Activated CD4-positive, alpha-beta T cell treated with anti-CD3 and anti-CD28 coated beads, Interleukin-2, Interleukin-6, amounts not matched to agents 100 ng/mL and 50 ng/mL, durations not matched to agents 16 hours and 8 hours (primary cell): ENCODE results near the gene COBL.
"Not testable (repeated sequence)": the region's sequence is repeated elsewhere in the genome, so short reads cannot be mapped to it uniquely, and the experiment has no call there.

Experiments
- DNase-seq: peaks from one replicate; pipeline ENCODE4 v3.0.0-alpha.2; 2020

The COBL gene

DNA sequence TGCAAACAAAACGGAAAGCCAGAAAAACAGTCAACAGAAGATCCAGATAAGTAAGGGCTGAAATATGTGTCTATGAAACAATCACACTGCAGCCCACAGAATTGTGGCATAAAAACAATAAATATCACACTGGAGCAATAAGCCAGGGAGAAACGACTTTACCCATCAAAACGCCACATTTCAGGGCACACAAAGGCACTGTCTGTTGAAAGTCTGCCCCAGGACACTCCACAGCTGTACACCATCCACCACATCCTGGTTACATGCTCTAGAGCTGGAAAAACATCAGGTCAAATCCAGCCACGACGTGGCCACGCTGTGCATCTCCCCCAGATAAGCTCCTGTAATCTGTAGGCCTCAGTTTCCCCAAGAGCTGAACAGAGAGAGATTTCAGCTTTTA, 88.7 kb downstream of the COBL start:
- DNase-seq = no peak

DNA sequence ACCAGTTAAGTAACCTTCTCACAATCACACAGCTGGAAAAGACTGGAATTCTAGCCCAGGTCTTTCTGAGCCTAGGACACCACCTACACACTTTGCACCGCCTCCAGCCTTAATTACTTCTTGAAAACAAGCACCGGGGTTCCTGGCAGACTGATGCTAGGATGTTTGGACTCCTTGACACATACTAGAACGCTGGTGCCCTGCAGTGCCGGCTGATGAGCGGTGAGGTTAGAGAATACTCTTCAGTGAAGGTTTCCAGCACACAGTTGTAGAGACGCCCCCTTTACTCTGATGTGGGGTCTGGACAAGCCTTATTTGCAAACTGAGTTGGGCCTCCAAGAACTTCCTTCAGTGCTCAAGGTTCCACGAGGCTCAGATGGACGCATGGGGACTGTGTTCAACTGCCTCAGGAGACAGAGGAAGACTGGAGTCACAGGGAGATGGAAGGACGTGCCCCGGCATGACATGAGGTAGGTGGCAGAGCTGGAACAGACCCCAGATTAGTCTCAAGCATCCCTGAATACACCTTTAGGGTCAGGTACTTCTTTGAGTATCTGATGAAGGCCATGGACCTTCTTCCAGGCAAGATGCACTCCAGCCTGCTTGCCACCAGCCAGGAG, 89.6 kb downstream of the COBL start:
- DNase-seq = no peak

DNA sequence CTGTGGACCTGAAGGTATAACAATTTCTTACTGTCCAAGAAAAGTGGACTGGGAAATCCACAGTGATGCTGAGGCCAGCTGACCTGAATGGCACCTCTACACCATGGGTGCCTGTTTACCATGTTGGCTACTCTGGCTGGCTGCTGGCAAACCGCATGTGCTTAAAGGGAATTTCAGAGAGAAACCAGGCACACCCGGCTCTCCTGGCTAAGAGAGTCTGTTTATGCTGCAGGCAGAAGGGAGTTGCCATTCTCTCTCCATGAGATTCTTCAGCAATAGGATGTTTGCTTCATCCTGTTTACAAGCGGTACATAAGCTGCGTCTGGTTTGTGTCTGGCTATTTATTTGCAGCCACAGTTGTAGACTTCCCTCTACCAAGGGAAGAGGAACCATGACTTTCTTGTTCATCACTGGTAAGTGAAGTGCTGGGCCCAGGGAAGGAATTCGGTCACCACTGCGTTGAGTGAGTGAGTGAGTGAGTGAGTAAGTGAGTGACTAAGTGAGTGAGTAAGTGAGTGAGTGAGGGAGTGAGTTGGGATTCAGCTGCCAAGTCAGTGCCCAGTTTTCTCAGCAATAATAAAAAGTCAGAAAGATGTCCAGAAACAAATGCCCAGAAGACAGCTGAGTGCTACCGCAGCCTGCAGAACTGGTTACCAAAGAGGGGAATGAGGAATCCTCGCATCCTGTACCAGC, 90.4 kb downstream of the COBL start:
- no peak for DNase-seq

DNA sequence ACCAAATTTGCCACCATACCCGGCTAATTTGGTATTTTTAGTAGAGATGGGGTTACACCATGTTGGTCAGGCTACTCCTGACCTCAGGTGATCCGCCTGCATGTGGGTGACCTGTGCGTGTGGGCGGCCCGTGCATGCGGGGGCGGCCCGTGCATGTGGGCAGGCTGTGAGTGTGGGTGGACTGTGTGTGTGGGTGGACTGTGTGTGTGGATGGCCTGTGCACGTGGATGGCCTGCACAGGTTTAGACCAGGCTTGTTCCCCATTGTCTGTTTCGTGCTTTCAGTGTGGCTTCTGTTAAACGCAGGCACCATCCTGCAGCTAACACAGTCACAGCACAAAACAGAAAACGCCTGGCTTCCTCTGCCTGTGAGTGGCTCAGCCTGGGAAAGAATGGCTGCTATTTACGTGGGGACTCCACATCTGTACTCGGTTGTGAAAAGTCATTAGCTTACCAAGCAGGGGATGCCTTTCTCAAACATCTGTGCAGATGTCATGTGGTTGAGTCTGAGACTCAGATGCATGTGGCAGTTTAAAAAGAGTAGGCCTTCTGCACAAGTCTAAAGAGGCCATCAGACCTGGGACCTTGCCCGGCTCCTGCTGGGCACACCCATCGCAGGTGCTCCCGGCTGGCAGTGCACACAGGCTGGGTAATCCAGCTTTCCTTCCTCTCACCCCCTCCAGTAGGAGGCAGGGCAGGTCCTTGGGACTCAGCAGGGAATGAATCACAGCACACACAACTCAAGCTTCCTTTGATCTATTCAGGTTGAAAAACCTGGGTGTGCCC, 91.6 kb downstream of the COBL start:
- no peak for DNase-seq

DNA sequence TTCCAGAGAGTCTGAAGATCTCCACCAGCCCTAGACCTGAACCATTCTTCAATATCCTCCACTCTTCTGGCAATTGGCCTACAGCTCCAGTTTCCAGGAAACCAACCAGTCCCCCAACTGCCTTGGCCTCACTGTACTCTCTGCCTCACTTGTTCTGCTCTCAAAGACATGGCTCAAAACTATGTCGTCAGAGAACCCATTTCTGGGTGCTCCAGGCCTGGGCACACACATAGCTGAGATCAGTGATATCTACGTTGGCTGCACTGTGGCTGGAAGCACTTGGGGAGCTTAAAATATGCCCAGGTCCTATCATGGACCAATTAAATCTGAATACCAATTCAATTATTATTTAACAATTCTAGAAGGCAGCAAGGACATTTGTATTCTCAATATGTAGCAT, 93.1 kb downstream of the COBL start:
- no peak for DNase-seq

DNA sequence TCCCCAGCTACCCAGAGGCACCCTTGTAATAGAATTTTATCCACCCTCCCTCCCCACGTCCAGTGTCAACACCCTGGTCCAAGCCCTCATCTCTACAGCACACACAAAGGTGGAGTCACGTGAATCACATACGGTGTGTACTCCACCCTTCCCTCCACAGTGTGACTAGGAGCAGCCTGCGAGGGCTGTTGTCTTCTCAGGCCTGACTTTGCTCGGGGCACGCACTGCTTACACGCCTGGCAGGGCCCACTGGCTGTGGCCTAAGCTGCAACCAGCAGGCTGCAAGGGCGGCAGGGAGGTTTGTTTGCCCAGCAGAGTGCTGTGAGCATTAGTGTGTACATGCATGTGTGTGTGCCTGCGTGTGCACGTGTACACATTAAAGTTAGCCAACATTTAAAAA, 93.7 kb downstream of the COBL start:
- DNase-seq = no peak

DNA sequence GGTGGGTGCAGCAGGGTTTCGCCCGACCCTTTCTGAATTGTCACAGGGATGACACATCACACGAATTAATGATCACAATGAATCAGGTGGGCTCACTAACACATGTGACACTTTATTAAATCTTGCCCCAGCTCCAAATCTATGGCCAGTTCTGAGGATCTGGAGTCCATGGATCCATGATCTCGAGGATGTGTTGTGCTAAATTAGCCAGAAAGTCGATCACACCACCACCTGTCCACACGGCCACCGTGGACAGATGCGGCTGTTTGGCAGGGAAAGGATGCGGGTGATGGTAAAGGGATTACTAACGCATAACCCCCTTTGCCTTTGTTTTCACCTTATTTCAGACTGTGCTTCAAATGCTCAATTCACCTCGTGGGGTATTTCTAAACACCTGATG, 96.4 kb downstream of the COBL start:
- no peak for DNase-seq

DNA sequence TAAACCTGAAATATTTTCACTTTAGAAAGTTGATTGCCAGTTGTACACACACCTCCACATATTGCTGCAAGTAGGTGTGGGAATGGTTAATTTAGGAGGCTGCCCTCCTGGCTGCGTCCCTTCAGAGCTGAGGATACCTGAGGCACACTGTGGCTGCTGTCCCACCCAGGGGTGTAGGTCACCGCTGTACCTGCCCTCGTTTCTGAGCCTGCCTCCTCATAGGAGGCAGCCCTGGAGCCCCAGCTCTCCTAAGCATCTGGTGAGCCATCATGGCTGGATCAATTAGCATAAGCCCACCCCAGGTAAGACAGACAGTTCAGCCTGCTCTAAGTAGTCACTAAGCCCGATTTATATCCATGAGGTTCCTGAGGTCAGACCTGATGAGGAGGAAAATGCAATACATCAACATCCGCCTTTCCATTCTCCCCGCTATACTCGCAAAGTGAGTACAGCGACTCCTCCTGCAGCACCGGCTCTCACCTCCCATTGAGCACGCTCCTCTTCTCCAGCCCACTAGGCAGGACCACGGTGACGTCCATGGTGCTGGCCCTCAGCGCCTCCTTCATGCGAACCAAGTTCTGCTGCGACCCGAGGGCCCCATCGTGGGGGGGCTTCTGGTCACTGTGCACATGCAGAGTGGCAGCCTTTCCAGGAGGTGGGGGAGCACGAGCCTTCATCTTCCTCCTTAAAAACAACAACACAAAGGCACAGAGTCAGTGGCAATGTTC, 97.2 kb downstream of the COBL start:
- no peak for DNase-seq

DNA sequence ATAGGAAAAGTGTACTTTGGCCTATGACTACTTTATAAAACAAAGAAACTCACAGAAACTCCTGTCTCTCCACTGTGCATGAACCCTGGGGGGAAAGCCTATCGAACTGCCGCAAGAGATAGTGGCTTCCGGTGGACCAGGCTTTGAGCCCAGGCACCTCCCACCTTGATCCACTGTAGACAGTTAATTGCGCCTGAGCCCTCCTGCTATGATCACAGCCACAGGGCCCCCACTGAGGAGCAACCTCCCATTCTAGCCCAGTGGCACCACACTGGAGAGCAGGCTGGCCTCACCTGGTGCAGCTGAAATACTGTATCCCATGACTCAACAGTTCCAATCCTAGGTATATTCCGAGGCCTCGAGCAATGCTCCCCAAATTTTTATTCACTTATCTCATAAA, 98.8 kb downstream of the COBL start:
- no peak for DNase-seq

DNA sequence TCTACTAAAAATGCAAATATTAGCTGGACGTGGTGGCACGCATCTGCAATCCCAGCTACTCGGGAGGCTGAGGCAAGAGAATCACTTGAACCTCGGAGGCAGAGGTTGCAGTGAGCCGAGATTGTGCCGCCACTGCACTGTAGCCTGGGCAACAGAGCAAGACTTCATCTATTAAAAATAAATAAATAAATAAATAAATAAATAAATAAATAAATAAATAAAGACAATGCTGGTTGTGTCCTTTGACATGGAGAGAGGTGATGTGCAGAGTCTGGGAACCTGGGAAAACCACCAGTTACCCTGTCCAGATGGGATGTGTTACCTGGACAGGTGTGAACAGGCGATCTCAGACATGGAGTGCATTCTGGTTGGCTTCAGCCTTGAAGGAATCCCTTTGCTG, 102.5 kb downstream of the COBL start:
- no peak for DNase-seq

DNA sequence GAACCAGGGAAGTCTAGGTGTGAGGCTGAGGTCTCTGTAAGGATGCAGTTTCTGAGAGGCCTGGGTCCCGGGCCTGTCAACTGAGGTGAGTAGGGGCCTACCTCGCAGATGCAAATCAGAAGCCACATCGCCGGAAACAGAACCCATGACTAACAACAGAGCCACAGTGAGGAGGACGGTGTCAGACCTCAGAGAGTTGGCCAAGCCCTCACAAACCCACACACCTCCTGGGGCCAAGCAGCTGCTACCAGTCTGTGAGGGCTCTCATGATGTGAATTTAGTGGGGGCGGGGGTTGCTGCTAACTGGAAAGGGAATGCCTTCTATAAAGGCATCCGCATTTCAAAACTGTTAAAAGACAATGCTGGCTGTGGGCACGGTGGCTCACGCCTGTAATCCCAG, 103.0 kb downstream of the COBL start:
- DNase-seq = no peak

DNA sequence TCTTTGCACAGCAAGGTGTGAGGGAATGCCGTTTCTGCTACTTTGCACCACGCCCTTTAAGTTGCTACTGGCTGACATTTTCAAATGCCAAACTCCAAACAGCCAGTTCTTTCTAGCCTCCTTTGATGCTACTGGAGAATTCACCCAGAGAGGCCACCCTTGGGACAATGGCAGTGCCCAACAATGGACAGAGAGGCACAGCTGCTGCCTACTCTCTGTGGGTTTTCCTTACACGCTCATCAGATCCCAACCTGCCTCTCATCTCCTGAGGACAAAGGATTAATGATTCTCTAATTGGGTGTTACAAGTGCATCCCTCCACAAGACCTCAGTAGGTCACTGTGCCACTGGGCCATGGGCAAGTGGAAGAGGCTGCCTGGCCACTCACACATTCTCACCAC, 105.8 kb downstream of the COBL start:
- no peak for DNase-seq

DNA sequence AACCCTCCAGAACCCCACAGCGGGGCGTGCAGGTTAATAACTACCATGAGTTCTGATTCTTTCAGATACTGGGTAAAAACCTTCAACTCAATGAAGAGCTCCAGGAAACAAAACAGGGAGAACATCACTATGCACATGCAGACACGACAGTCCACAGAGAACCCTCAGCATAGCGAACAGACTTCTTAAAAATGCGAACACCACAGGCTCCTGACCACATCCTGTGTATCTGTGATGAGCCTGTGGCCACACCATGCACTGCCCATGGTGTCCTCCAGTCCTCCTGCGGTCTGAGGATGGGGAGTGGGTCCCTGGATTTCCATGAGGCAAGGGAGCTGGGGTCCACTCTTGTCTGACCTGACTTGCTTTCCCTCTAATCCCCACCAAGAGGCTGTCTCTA, 107.2 kb downstream of the COBL start:
- no peak for DNase-seq

DNA sequence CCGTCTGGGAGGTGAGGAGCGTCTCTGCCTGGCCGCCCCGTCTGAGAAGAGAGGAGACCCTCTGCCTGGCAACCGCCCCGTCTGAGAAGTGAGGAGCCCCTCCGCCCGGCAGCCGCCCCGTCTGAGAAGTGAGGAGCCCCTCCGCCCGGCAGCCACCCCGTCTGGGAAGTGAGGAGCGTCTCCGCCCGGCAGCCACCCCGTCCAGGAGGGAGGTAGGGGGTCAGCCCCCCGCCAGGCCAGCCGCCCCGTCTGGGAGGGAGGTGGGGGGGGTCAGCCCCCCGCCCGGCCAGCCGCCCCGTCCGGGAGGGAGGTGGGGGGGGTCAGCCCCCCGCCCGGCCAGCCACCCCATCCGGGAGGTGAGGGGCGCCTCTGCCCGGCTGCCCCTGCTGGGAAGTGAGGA, 108.5 kb downstream of the COBL start:
- DNase-seq = not testable (repeated sequence)

DNA sequence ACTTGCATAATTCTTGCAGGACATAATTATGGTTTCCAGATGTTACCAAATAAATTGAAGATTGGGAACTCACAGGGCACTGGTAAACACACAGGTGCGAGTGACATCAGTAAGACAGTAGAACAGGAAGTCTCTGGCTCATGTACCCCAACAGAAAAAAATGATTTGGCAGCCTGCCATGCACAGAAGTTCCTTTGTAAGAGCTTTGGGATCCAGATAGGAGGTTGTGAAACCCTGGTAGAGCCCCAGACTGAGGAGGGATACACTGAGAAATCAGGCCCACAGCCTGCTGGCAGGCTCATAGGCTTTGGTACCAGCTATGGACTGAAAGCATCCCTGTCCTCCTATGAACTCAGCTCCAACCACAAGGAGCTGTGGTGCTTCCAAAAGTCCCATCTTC, 118.0 kb downstream of the COBL start:
- DNase-seq = no peak

DNA sequence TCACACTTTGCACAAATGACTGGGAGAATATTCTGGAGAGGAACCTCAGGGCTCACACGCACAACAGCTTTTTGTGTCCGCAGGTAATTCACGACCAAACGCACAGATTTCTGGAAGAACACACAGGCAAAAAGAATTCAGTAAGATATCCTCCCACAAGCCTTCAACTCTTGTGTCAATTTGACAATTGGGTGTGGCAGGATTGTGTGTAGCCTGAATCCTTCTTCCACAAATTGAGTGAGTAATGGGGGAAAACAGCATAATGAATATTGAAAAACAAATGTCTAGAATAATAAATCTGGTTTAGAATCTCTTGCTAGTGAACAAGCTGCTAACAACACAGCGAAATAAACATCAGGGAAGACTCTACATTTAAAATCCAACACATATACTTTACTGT, 125.6 kb downstream of the COBL start:
- DNase-seq = no peak

DNA sequence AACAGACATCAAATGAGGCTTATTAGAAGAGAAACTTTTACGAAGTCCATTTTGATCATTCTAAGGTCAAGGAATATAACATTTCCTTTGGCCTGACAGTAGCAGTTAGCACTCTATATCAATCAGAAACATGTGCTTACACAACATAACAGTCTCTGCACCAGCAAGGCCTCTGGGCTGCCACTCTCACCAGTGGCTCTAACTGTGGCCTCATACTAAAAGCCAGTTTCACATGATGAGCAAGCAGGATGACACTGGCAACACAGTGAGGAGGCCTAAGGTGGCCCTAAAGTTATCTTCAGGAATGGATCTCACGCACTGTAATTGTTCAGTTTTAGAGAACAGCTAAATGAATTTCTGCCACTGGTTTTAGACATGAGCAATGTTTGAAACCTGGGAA, 126.8 kb downstream of the COBL start:
- DNase-seq = no peak

DNA sequence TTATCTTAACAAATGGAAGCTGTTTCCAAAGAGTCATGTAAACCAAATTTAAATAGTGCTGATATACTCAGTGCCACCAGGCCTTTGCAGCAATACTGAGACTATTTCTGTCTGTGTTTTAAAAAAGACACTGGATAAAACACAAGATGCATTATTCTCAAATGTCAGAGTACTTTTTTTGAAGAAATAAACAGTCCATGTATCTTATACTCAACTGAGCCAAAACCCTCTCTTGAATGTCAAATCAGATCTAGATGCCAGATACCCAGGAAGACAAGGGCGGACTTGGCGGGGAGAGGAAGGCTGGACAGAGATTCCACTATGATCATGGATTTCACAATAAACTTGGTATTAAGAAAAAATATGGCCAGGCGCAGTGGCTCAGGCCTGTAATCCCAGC, 127.6 kb downstream of the COBL start:
- no peak for DNase-seq

DNA sequence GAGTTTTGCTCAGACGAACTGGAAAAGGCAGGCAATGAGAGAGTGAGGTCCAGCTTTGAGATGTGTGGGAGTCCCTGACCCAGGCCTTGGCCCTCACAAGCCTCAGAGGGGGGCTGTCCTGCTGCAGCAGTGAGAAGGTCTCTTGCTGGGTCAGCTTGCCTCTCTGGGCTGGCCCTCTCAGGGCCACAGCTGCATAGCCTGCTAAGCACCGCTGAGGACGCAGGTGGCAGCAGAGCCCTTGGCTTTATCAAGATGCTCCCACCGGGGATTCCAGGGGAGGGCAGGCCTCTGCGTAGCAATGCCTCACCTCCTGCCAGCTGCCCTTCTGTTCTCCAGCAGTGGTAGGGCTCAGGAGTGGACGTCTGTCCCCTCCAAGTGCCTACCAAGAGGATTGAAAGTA, 128.7 kb downstream of the COBL start:
- DNase-seq = no peak

DNA sequence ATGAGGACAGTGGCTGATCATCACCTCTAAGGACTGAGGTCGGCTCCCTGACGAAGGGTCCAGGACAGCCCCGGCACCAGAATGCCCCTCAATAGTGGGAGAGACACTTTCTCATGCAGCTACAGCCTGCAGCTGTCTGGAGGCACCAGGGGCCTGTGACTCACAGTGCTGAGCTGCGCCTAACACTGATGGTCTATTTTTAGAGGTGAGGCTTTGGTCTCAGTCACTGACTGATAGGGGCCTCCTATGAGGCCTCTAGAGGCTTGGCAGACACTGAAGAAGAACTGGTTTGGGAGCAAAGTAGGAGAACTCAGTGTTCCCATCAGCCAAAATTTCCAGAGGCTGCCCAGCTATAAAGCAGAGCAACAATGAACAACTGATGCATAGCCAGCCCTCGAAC, 130.1 kb downstream of the COBL start:
- DNase-seq = no peak

DNA sequence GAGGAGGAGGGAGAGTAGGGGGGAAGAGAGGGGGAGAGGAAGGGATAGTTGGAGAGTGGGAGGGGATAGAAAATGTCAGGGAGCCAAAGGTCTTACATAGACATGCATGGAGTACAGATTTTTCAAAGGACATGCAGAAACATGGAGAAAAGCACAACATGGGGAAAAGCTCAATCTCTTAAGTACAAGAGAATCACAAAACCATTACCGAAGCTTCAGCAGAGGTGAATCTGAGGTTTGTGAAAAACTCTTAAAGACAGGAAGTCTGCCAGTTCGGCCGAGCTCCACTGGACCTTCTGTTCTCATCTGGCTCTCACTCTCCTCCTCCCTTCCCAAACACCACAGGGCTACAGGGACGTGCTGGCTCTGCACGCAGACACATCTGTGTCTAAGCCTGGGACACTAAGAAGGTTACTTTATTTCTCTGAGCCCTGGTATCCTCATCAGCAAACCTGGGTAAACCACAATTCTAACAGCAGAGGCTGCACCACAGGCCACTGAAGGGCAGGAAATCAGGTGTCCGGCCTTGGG, 133.9 kb downstream of the COBL start:
- DNase-seq = no peak

DNA sequence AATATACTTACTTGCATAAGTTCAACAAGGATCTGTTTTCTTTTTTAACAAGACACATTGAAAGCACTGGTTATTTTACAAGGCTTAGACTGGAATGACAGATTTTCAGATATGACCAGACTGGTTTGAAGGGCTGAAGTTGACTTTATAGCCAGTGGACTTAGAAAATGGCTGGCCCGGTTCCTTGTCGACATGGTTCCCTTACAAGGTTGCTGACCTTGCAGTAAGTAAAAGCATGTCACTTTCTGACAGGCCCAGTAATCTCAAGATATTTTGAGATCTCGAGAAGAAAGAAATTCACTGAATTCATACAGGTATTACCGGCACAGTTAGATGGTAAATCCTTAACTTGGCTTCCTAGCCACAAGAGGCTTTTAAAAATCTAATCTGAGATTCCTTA, 136.5 kb downstream of the COBL start:
- no peak for DNase-seq

DNA sequence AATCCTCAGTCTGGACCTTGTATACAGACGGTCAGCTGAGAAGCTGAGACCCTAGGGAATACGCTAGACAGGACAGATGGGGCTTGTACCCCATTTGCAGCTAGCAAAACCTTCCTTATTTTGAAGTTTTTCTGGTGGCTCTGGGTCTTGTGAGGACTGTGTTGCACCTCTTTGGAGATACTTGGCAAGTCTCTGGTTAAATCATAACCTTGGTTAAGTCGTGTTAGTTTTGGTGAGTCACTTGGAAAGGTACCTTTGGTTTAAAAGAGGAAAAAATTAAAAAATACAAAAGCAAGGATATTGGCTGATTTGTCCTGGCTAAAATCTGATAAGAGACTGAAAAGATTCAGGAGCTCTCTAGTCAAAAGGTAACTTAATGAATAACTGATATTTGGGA, 140.6 kb downstream of the COBL start:
- DNase-seq = no peak
